Measurements from ENCODE around the gene OR52H1. TPM values are rescaled to one million over a fixed set of nuclear protein-coding genes. Genes with fewer than 3 reads are reported as not detected.

Gene OR52H1
- total and polyA plus RNA-seq, 2 of the 8 experiments (the other 6 are each of a cell fraction or from before 2014, with no cell fraction given) = 0.09 TPM; not detected in 1

- Histone ChIP-seq H4K5ac (ENCODE audit: insufficient read length, low read depth, low read length) (no peak overlapping the region), H3K79me1 (ENCODE audit: low read depth, low read length) (no peaks in the 10 kb centered on the region), H3K4me2 (ENCODE audit: insufficient read depth in 1 of 2, low read depth in 2 of 2, low read length in 2 of 2) (no peak overlapping the region), H3K79me2 (ENCODE audit: control insufficient read depth in 1 of 2, insufficient read depth in 2 of 2, low read length in 2 of 2) (no peaks in the 10 kb centered on the region), H3K27me3 (replicated peaks in 1 of 4; ENCODE audit: control insufficient read depth in 3 of 4, extremely low read depth in 1 of 4, insufficient read depth in 3 of 4, low read length in 3 of 4) (no peaks in the 10 kb centered on the region), H2BK5ac (ENCODE audit: low read depth, low read length) (no peak overlapping the region), H3K4ac (replicated peaks; ENCODE audit: insufficient read length, low read depth, low read length) (no peak overlapping the region), H3K23ac (ENCODE audit: insufficient read length) (no peak overlapping the region), H2AFZ (ENCODE audit: low read length) (no peak overlapping the region), H3K9ac (replicated peaks in 1 of 4; ENCODE audit: extremely low read depth in 1 of 4, low read depth in 3 of 4, low read length in 3 of 4) (no peak overlapping the region), H3K4me1 (replicated peaks in 1 of 4; ENCODE audit: control insufficient read depth in 3 of 4, insufficient read depth in 4 of 4, low read length in 3 of 4) (no peaks in the 10 kb centered on the region), H2BK12ac (ENCODE audit: low read depth, low read length) (no peak overlapping the region), H4K91ac (replicated peaks; ENCODE audit: insufficient read length, low read length) (no peak overlapping the region), H2AK5ac (ENCODE audit: low read depth, low read length) (no peak overlapping the region), H3K9me3 (ENCODE audit: insufficient read depth in 2 of 2, low read depth in 1 of 2, low read length in 1 of 2) (no peaks in the 10 kb centered on the region), H4K20me1 (replicated peaks in 1 of 2; ENCODE audit: control insufficient read depth in 1 of 2, insufficient read depth in 2 of 2, low read length in 2 of 2) (no peaks in the 10 kb centered on the region), H2BK120ac (replicated peaks; ENCODE audit: low read depth, low read length) (no peak overlapping the region), H3K18ac (ENCODE audit: extremely low read depth, low read length) (no peak overlapping the region), H3K23me2 (ENCODE audit: low read depth, low read length) (no peaks in the 10 kb centered on the region), H3K27ac (ENCODE audit: low read depth, low read length) (no peak overlapping the region), H2BK20ac (ENCODE audit: low read length) (no peak overlapping the region), H3K56ac (replicated peaks; ENCODE audit: insufficient read length, low read depth, low read length) (no peak overlapping the region), H3K14ac (ENCODE audit: insufficient read length) (no peak overlapping the region), H2BK15ac (ENCODE audit: low read length) (no peak overlapping the region), H3K4me3 (ENCODE audit: extremely low read depth in 1 of 4, insufficient read depth in 2 of 4, low read depth in 3 of 4, low read length in 4 of 4) (no peak overlapping the region), H4K8ac (ENCODE audit: extremely low read depth, insufficient read depth, low read length) (no peak overlapping the region), H3K36me3 (ENCODE audit: control insufficient read depth in 2 of 4, insufficient read depth in 4 of 4, low read length in 3 of 4) (no peaks in the 10 kb centered on the region)
- DNase-seq (ENCODE audit: low read depth in 1 of 2, low spot score in 2 of 2) = no peak
- FAIRE-seq = no peak
- TF ChIP-seq SUZ12 (IDR thresholded peaks at IDR 0.05; ENCODE audit: low read length) (no peak), KDM4A (IDR thresholded peaks at IDR 0.05; ENCODE audit: low read depth, low read length, severe bottlenecking) (no peak), E2F6 (IDR thresholded peaks at IDR 0.05) (no peak), EP300 (IDR thresholded peaks at IDR 0.05; ENCODE audit: borderline replicate concordance in 1 of 2, low read depth in 2 of 2, low read length in 2 of 2) (no peak)
- 88% methylated on average over 9 of the region's 9 CpGs; no CpG with 5 or more reads in 1 of the 2 experiments for WGBS, 2 experiments (ENCODE audit: extremely low coverage in 1 of 2, insufficient coverage in 1 of 2, insufficient read length in 1 of 2, insufficient replicate concordance in 2 of 2, low coverage in 1 of 2, low lambda C conversion rate in 2 of 2, missing lambda C conversion rate in 1 of 2)
- ChIA-PET POLR2A (ENCODE audit: partially characterized antibody) (no interaction called here), CTCF (ENCODE audit: partially characterized antibody) (interaction anchor here (0.6 to 4.6 kb wide), 4 partner anchors 19 to 383 kb away, joined by 3 to 19 read pairs (median 4); no protein-coding TSS in a partner anchor)
Observed at GRCh38 chr11:5505363-5506048, 42.8 kb downstream of the OR52H1 start.

All from H1 (cell line).